ENCODE data around the gene REXO4.

- TF ChIP-seq EZH2 (IDR thresholded peaks at IDR 0.05; ENCODE audit: borderline replicate concordance, insufficient read depth, low read length, poor library complexity, severe bottlenecking) (no peak), RAD21 (conservative IDR thresholded peaks at IDR 0.05) (no peak), EP300 (conservative IDR thresholded peaks at IDR 0.05; ENCODE audit: poor library complexity, severe bottlenecking) (no peak), MXI1 (conservative IDR thresholded peaks at IDR 0.05; ENCODE audit: poor library complexity, severe bottlenecking) (no peak), SMC3 (conservative IDR thresholded peaks at IDR 0.05; ENCODE audit: poor library complexity) (no peak), POLR2AphosphoS5 (IDR thresholded peaks at IDR 0.05) (no peak)
- TF ChIP-seq, protein P1, sequence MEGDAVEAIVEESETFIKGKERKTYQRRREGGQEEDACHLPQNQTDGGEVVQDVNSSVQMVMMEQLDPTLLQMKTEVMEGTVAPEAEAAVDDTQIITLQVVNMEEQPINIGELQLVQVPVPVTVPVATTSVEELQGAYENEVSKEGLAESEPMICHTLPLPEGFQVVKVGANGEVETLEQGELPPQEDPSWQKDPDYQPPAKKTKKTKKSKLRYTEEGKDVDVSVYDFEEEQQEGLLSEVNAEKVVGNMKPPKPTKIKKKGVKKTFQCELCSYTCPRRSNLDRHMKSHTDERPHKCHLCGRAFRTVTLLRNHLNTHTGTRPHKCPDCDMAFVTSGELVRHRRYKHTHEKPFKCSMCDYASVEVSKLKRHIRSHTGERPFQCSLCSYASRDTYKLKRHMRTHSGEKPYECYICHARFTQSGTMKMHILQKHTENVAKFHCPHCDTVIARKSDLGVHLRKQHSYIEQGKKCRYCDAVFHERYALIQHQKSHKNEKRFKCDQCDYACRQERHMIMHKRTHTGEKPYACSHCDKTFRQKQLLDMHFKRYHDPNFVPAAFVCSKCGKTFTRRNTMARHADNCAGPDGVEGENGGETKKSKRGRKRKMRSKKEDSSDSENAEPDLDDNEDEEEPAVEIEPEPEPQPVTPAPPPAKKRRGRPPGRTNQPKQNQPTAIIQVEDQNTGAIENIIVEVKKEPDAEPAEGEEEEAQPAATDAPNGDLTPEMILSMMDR (IDR thresholded peaks at IDR 0.05; ENCODE audit: poor library complexity, severe bottlenecking) = no peak
- TF ChIP-seq, protein P2, sequence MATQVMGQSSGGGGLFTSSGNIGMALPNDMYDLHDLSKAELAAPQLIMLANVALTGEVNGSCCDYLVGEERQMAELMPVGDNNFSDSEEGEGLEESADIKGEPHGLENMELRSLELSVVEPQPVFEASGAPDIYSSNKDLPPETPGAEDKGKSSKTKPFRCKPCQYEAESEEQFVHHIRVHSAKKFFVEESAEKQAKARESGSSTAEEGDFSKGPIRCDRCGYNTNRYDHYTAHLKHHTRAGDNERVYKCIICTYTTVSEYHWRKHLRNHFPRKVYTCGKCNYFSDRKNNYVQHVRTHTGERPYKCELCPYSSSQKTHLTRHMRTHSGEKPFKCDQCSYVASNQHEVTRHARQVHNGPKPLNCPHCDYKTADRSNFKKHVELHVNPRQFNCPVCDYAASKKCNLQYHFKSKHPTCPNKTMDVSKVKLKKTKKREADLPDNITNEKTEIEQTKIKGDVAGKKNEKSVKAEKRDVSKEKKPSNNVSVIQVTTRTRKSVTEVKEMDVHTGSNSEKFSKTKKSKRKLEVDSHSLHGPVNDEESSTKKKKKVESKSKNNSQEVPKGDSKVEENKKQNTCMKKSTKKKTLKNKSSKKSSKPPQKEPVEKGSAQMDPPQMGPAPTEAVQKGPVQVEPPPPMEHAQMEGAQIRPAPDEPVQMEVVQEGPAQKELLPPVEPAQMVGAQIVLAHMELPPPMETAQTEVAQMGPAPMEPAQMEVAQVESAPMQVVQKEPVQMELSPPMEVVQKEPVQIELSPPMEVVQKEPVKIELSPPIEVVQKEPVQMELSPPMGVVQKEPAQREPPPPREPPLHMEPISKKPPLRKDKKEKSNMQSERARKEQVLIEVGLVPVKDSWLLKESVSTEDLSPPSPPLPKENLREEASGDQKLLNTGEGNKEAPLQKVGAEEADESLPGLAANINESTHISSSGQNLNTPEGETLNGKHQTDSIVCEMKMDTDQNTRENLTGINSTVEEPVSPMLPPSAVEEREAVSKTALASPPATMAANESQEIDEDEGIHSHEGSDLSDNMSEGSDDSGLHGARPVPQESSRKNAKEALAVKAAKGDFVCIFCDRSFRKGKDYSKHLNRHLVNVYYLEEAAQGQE (IDR thresholded peaks at IDR 0.05; ENCODE audit: borderline replicate concordance) = no peak
These were observed 25.4 kb upstream of the REXO4 start for GRCh38 chr9:133443248-133443647.

Data from neural cell (in vitro differentiated cells).